ENCODE data around the gene RNU4-1.

GRCh38 chr12:120249266-120249874, 43.7 kb downstream of the RNU4-1 start:
- TF ChIP-seq CTCF (IDR thresholded peaks at IDR 0.05) (no peak), POLR2AphosphoS5 (IDR thresholded peaks at IDR 0.05) (no peak), POLR2A (IDR thresholded peaks at IDR 0.05; ENCODE audit: low read depth) (no peak), EP300 (IDR thresholded peaks at IDR 0.05) (no peak)

Data from esophagus muscularis mucosa (tissue), 4 donors.